HCT116 (cell line): Measurements from ENCODE around the gene AP2A1.

ENCODE experiments used
- CEBPB ChIP-seq: IDR thresholded peaks from 2 replicates; pipeline ENCODE4 v1.6.1; 2012; ENCODE audit warnings: low read depth
- EGR1 ChIP-seq: IDR thresholded peaks from 2 replicates; pipeline ENCODE4 v1.6.1; 2012; ENCODE audit warnings: low read depth
- TF ChIP-seq, protein P1 (sequence below): IDR thresholded peaks from 2 replicates; pipeline ENCODE4 v1.6.1; 2012; ENCODE audit warnings: low read depth
- TF ChIP-seq, protein P2 (sequence below), 3 experiments: fragments of 200-600 bp in 1 of 3; sonication (generic) in 1 of 3; IDR thresholded peaks in 2 of 3; conservative IDR thresholded peaks in 1 of 3; 2 replicates each; pipeline ENCODE4 v1.5.1; 2012 to 2017; ENCODE audit warnings: low read depth in 2 of 3, low read length in 2 of 3, antibody characterized with exemption in 1 of 3, borderline replicate concordance in 1 of 3, control low read depth in 1 of 3, mild to moderate bottlenecking in 1 of 3, mixed read lengths in 1 of 3, mixed run types in 1 of 3, moderate library complexity in 1 of 3; ENCODE audit not compliant: insufficient read depth in 1 of 3

DNA sequence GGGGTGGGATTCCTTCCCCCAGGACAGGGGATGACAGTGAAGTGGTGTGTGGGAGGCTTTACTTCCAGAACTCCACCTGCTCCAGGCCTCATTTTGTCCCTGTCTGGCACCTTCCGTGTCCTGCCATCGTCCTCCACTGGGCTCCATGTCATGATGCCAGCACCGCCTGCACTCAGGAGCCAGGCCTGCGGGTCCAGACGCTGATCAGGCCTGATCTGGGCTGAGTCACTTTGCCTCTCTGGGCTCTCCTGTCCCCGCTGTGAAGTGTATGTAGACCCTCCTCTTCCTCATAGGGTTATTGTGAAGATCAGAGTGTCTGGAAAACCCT is 36.7 kb downstream of the AP2A1 start:
- TF ChIP-seq, protein P1, sequence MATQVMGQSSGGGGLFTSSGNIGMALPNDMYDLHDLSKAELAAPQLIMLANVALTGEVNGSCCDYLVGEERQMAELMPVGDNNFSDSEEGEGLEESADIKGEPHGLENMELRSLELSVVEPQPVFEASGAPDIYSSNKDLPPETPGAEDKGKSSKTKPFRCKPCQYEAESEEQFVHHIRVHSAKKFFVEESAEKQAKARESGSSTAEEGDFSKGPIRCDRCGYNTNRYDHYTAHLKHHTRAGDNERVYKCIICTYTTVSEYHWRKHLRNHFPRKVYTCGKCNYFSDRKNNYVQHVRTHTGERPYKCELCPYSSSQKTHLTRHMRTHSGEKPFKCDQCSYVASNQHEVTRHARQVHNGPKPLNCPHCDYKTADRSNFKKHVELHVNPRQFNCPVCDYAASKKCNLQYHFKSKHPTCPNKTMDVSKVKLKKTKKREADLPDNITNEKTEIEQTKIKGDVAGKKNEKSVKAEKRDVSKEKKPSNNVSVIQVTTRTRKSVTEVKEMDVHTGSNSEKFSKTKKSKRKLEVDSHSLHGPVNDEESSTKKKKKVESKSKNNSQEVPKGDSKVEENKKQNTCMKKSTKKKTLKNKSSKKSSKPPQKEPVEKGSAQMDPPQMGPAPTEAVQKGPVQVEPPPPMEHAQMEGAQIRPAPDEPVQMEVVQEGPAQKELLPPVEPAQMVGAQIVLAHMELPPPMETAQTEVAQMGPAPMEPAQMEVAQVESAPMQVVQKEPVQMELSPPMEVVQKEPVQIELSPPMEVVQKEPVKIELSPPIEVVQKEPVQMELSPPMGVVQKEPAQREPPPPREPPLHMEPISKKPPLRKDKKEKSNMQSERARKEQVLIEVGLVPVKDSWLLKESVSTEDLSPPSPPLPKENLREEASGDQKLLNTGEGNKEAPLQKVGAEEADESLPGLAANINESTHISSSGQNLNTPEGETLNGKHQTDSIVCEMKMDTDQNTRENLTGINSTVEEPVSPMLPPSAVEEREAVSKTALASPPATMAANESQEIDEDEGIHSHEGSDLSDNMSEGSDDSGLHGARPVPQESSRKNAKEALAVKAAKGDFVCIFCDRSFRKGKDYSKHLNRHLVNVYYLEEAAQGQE = no peak
- TF ChIP-seq, protein P2, sequence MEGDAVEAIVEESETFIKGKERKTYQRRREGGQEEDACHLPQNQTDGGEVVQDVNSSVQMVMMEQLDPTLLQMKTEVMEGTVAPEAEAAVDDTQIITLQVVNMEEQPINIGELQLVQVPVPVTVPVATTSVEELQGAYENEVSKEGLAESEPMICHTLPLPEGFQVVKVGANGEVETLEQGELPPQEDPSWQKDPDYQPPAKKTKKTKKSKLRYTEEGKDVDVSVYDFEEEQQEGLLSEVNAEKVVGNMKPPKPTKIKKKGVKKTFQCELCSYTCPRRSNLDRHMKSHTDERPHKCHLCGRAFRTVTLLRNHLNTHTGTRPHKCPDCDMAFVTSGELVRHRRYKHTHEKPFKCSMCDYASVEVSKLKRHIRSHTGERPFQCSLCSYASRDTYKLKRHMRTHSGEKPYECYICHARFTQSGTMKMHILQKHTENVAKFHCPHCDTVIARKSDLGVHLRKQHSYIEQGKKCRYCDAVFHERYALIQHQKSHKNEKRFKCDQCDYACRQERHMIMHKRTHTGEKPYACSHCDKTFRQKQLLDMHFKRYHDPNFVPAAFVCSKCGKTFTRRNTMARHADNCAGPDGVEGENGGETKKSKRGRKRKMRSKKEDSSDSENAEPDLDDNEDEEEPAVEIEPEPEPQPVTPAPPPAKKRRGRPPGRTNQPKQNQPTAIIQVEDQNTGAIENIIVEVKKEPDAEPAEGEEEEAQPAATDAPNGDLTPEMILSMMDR (IDR thresholded peaks at IDR 0.05 in 2 of 3, conservative IDR thresholded peaks at IDR 0.05 in 1 of 3; ENCODE audit: borderline replicate concordance in 1 of 3, insufficient read depth in 1 of 3, low read depth in 2 of 3, low read length in 2 of 3) = no peak
- TF ChIP-seq CEBPB = no peak
- TF ChIP-seq EGR1 = no peak
